ENCODE measurements around the gene PDE6C. TPM values are rescaled to one million over a fixed set of nuclear protein-coding genes. Genes with fewer than 3 reads are reported as not detected.
A peak's percentile ranks its signal among the peaks of the same experiment; 100 is the strongest.

The PDE6C gene
- total RNA-seq (2021; ENCODE audit: unreplicated experiment) (not detected), Bru-seq, nascent RNA (not detected), BruChase-seq, experiment 1, labeled RNA remaining after a 2-hour chase (percentile 3 among the genes with signal in this experiment), BruChase-seq, experiment 2, labeled RNA remaining after a 6-hour chase (percentile 4 among the genes with signal in this experiment)
- polyA plus RNA-seq (2012; ENCODE audit: insufficient read length) = not detected
- long read RNA-seq = 0 reads

DNA sequence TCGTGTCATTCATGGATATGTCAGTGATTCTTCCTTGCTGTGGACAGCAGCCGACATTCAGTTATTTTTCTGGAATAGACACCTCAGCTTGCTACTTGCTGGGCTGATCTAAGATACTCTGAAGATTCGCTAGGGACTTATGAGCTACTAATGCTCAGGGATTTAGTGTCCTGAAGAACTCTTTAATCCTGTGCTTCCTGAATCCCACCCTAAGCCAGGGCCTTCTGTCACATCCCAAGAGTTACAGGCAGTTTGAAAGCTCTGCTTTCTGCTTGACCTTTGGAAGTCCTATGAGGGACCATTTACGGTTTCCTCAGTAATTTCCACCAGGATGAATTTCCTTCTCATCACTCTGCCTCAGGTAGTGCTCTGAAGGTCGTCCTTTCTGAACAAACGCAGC lies at the start of gene PDE6C:
Gene PDE6C, plus strand, starts transcription at position 227 of the 400 bp plus-strand sequence. CDS start 189 bp downstream, outside the sequence.
- intact Hi-C loops (cut with micrococcal nuclease; ENCODE audit: unreplicated experiment) (no loop called here), in situ Hi-C loops (cut with HindIII; ENCODE audit: low pct_unique_long_range_greater_than_20kb, low sequenced_read_pairs) (no loop called here)
- Histone ChIP-seq H3K4me1 (ENCODE audit: control insufficient read depth, insufficient read depth, low read length) (no peaks in the 10 kb centered on the region), H3K4me3 (ENCODE audit: low read depth in 2 of 2, low read length in 2 of 2) (no peak within 1 kb of the TSS), H3K27me3 (ENCODE audit: control insufficient read depth, insufficient read depth, low read length) (no peaks in the 10 kb centered on the region; the same call in 1 of the 2 replicates), H3K36me3 (ENCODE audit: control insufficient read depth, insufficient read depth, low read length) (no peaks in the 10 kb centered on the region), H3K9me3 (ENCODE audit: control insufficient read depth, insufficient read depth, low read depth, low read length) (no peaks in the 10 kb centered on the region), H3K27ac (ENCODE audit: low read length) (no peak within 1 kb of the TSS)
- ChIA-PET POLR2A (no interaction called here), CTCF (no interaction called here)
- ATAC-seq = no peak
- TF ChIP-seq POLR2AphosphoS5 (IDR thresholded peaks at IDR 0.05; ENCODE audit: low read depth, low read length) = no peak
- TF ChIP-seq, protein P1, sequence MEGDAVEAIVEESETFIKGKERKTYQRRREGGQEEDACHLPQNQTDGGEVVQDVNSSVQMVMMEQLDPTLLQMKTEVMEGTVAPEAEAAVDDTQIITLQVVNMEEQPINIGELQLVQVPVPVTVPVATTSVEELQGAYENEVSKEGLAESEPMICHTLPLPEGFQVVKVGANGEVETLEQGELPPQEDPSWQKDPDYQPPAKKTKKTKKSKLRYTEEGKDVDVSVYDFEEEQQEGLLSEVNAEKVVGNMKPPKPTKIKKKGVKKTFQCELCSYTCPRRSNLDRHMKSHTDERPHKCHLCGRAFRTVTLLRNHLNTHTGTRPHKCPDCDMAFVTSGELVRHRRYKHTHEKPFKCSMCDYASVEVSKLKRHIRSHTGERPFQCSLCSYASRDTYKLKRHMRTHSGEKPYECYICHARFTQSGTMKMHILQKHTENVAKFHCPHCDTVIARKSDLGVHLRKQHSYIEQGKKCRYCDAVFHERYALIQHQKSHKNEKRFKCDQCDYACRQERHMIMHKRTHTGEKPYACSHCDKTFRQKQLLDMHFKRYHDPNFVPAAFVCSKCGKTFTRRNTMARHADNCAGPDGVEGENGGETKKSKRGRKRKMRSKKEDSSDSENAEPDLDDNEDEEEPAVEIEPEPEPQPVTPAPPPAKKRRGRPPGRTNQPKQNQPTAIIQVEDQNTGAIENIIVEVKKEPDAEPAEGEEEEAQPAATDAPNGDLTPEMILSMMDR (IDR thresholded peaks at IDR 0.05) = no peak
- TF ChIP-seq SIN3A (IDR thresholded peaks at IDR 0.05; ENCODE audit: borderline replicate concordance, insufficient read depth, low read depth, low read length) = no peak
- TF ChIP-seq, protein P2, sequence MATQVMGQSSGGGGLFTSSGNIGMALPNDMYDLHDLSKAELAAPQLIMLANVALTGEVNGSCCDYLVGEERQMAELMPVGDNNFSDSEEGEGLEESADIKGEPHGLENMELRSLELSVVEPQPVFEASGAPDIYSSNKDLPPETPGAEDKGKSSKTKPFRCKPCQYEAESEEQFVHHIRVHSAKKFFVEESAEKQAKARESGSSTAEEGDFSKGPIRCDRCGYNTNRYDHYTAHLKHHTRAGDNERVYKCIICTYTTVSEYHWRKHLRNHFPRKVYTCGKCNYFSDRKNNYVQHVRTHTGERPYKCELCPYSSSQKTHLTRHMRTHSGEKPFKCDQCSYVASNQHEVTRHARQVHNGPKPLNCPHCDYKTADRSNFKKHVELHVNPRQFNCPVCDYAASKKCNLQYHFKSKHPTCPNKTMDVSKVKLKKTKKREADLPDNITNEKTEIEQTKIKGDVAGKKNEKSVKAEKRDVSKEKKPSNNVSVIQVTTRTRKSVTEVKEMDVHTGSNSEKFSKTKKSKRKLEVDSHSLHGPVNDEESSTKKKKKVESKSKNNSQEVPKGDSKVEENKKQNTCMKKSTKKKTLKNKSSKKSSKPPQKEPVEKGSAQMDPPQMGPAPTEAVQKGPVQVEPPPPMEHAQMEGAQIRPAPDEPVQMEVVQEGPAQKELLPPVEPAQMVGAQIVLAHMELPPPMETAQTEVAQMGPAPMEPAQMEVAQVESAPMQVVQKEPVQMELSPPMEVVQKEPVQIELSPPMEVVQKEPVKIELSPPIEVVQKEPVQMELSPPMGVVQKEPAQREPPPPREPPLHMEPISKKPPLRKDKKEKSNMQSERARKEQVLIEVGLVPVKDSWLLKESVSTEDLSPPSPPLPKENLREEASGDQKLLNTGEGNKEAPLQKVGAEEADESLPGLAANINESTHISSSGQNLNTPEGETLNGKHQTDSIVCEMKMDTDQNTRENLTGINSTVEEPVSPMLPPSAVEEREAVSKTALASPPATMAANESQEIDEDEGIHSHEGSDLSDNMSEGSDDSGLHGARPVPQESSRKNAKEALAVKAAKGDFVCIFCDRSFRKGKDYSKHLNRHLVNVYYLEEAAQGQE (IDR thresholded peaks at IDR 0.05; ENCODE audit: insufficient read depth in 1 of 2, low read depth in 2 of 2, low read length in 1 of 2) = no peak
- TF ChIP-seq TCF7L2 (IDR thresholded peaks at IDR 0.05; ENCODE audit: low read depth, low read length) = no peak
- BruUV-seq (replicated peaks) = no TSS peak
- DNase-seq (ENCODE audit: low read depth, low spot score) = no peak

DNA sequence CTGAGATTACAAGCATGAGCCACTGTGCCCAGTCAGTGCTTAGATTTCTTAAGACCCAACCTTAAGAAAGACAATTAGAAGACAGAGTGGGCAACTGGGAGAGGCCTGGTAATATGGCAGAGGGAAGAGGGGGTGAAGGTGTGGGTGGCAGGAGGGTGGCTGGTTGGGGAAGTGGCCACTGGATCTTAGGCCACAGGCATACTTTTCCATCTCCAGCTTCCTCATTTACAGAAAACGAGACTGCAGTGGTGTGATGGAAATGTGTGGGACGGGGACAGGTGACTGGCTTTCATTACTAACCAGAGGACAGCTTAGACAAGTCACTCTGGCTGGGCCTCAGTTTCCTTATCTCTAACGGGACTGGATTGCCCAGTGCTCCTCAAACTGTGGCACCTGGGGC lies 46.9 kb upstream of the PDE6C start:
- Histone ChIP-seq H3K36me3 (ENCODE audit: control insufficient read depth, insufficient read depth, low read length) (no peaks in the 10 kb centered on the region), H3K27ac (ENCODE audit: low read length) (no peak overlapping the region), H3K4me1 (ENCODE audit: control insufficient read depth, insufficient read depth, low read length) (peaks cover 10% of the 10 kb centered on the region), H3K4me3 (ENCODE audit: low read depth in 2 of 2, low read length in 2 of 2) (no peak overlapping the region), H3K27me3 (ENCODE audit: control insufficient read depth, insufficient read depth, low read length) (peaks cover 34% of the 10 kb centered on the region), H3K9me3 (ENCODE audit: control insufficient read depth, insufficient read depth, low read depth, low read length) (no peaks in the 10 kb centered on the region)
- TF ChIP-seq, protein P2 (IDR thresholded peaks at IDR 0.05; ENCODE audit: insufficient read depth in 1 of 2, low read depth in 2 of 2, low read length in 1 of 2) = no peak
- TF ChIP-seq SIN3A (IDR thresholded peaks at IDR 0.05; ENCODE audit: borderline replicate concordance, insufficient read depth, low read depth, low read length) (no peak), TCF7L2 (IDR thresholded peaks at IDR 0.05; ENCODE audit: low read depth, low read length) (no peak), POLR2AphosphoS5 (IDR thresholded peaks at IDR 0.05; ENCODE audit: low read depth, low read length) (no peak)
- TF ChIP-seq, protein P1 (IDR thresholded peaks at IDR 0.05) = no peak
- CTCF ChIA-PET = interaction anchor here (0.5 kb wide), 1 partner anchor 14 kb away, joined by 3 read pairs; no protein-coding TSS in a partner anchor
- intact Hi-C loops (cut with micrococcal nuclease; ENCODE audit: unreplicated experiment) = no loop called here
- POLR2A ChIA-PET = no interaction called here
- no peak for DNase-seq (ENCODE audit: low read depth, low spot score)
- BruUV-seq (replicated peaks) = no TSS peak
- ATAC-seq = no peak
- in situ Hi-C loops (cut with HindIII; ENCODE audit: low pct_unique_long_range_greater_than_20kb, low sequenced_read_pairs) = no loop called here

Data from Panc1 (cell line).